Ishikawa (cell line): ENCODE results near the gene CSTF2T.

Experiments
- CEBPB ChIP-seq: IDR thresholded peaks from 2 replicates; pipeline ENCODE4 v1.6.1; 2012
- CREB1 ChIP-seq: IDR thresholded peaks from 2 replicates; pipeline ENCODE4 v1.6.1; 2012; ENCODE audit warnings: low read depth
- EGR1 ChIP-seq: IDR thresholded peaks from 2 replicates; pipeline ENCODE4 v1.6.1; 2012
- EP300 ChIP-seq: IDR thresholded peaks from 2 replicates; pipeline ENCODE4 v1.6.1; 2012; ENCODE audit warnings: borderline replicate concordance
- FOXM1 ChIP-seq: IDR thresholded peaks from 2 replicates; pipeline ENCODE4 v1.6.1; 2012; ENCODE audit warnings: low read depth, borderline replicate concordance
- NFIC ChIP-seq: IDR thresholded peaks from 2 replicates; pipeline ENCODE4 v1.6.1; 2012
- RAD21 ChIP-seq: IDR thresholded peaks from 2 replicates; pipeline ENCODE4 v1.6.1; 2012; ENCODE audit warnings: low read depth
- REST ChIP-seq: IDR thresholded peaks from 2 replicates; pipeline ENCODE4 v1.6.1; 2012; ENCODE audit warnings: low read depth, mild to moderate bottlenecking
- TAF1 ChIP-seq: IDR thresholded peaks from 2 replicates; pipeline ENCODE4 v1.6.1; 2012; ENCODE audit warnings: low read depth, mild to moderate bottlenecking
- TCF12 ChIP-seq: IDR thresholded peaks from 2 replicates; pipeline ENCODE4 v1.6.1; 2012; ENCODE audit warnings: low read depth
- TEAD4 ChIP-seq: IDR thresholded peaks from 2 replicates; pipeline ENCODE4 v1.6.1; 2012
- YY1 ChIP-seq: IDR thresholded peaks from 2 replicates; pipeline ENCODE4 v1.6.1; 2012; ENCODE audit warnings: low read depth
- ZBTB7A ChIP-seq: IDR thresholded peaks from 2 replicates; pipeline ENCODE4 v1.6.1; 2012; ENCODE audit warnings: low read depth
- TF ChIP-seq, protein P1 (sequence below): IDR thresholded peaks from 2 replicates; pipeline ENCODE4 v1.6.1; 2012
- TF ChIP-seq, protein P2 (sequence below): IDR thresholded peaks from 2 replicates; pipeline ENCODE4 v1.6.1; 2012

CSTF2T gene

DNA sequence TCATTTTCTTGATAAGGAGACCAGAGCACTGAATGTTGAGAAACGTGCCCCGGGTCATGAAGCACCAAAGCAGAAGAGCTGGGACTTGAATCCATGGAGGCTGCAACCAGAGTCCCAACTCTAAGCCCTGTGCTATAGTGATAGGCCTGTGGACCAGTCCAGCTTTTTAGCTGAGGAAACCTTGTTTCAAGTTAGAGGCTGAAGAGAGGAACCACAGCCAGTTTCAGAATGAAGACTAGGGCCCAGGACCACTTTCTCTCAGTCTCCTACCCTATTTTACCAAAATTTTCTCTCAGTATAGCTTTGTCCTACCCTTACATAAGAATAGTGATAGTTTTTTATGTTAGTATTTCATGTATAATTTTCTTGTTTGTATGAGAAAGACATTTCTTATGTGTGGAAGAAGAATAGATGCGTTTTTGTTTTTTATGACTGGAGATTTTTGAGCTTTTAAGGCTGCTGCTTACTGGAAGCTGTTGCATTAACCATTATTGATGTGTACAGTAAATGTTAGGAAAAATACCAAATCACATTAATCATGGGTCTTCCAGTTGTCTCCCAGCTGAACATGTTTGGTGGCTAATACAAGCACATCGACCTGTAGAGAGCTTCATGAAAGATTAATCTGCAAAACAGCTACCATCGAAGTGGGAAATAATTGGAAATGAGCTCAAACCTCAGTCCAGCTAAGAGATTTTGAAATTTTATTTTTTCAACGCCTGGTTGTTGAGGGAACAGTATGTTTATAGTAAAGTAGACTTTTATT lies 45.0 kb upstream of the CSTF2T start:
- TF ChIP-seq YY1, result no peak
- no peak for TF ChIP-seq CEBPB
- TF ChIP-seq EP300, result no peak
- no peak for TF ChIP-seq REST
- no peak for TF ChIP-seq NFIC
- TF ChIP-seq, protein P1, sequence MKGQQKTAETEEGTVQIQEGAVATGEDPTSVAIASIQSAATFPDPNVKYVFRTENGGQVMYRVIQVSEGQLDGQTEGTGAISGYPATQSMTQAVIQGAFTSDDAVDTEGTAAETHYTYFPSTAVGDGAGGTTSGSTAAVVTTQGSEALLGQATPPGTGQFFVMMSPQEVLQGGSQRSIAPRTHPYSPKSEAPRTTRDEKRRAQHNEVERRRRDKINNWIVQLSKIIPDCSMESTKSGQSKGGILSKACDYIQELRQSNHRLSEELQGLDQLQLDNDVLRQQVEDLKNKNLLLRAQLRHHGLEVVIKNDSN, result no peak

DNA sequence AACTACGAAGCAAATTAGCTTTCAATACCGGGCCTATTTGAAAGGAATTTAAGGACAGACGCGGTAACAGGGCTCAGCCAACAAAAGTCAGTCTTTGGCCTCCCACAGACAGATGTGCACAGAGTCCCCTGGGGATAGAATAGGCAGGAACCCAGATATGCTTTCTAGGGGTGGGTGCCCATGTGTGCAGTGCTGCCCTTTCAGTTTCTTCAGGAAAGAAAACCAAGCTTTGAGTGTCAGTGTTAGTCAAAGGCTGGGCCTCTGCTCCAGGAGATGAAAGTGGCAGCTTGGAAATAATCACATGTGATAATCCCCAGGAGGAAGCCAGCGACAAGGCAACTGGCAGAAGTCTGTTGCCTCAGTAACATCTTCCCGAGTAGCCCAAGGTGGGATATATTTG lies 43.8 kb upstream of the CSTF2T start:
- TF ChIP-seq ZBTB7A, result no peak
- no peak for TF ChIP-seq YY1

DNA sequence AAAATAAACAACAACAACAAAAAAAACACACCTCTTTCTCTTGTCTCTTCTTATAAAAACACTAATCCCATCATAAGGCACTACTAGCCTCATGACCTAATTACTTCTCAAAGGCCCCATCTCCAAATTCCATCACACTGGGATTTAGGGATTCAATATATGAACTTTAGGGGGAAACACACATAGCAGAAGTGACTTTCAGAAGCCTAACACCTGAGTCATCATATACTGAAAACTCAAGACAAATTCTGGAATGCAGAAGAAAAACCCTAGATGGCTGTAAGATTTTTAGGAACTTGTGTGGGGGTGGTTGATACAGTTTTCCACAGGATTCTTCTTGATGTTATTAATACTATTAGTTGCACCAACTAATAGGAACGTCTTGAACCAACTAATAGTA lies 33.7 kb upstream of the CSTF2T start:
- TF ChIP-seq REST (no peak), TEAD4 (no peak), ZBTB7A (no peak), YY1 (no peak), TAF1 (no peak), FOXM1 (no peak), CREB1 (no peak), RAD21 (no peak), CEBPB (no peak), EGR1 (no peak), EP300 (no peak), NFIC (no peak), TCF12 (no peak)
- TF ChIP-seq, protein P2, sequence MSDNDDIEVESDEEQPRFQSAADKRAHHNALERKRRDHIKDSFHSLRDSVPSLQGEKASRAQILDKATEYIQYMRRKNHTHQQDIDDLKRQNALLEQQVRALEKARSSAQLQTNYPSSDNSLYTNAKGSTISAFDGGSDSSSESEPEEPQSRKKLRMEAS, result no peak
- TF ChIP-seq, protein P1, result no peak

GRCh38 chr10:51729822-51730555 lies 30.6 kb upstream of the CSTF2T start:
- TF ChIP-seq CREB1 (no peak), TCF12 (no peak), TEAD4 (no peak), EP300 (no peak), NFIC (no peak), TAF1 (no peak), EGR1 (no peak), RAD21 (no peak), ZBTB7A (no peak), YY1 (no peak), FOXM1 (no peak), REST (no peak)
- TF ChIP-seq, protein P2, result no peak
